Gastroesophageal sphincter (tissue), 3 donors: ENCODE results near the gene ADD1.

Source experiments
- EP300 ChIP-seq: sonication (generic); formaldehyde crosslinking; IDR thresholded peaks from one replicate; pipeline ENCODE4 v1.6.1; 2017; ENCODE audit warnings: antibody characterized with exemption, mild to moderate bottlenecking
- POLR2A ChIP-seq, 2 donors: fragments of 450-650 bp; IDR thresholded peaks; one replicate each; pipeline ENCODE4 v1.6.1; 2017; ENCODE audit warnings: antibody characterized with exemption in 2 of 2, mild to moderate bottlenecking in 2 of 2, moderate library complexity in 1 of 2
- POLR2AphosphoS5 ChIP-seq: sonication (generic); formaldehyde crosslinking; IDR thresholded peaks from one replicate; pipeline ENCODE4 v1.6.1; 2017; ENCODE audit warnings: antibody characterized with exemption
- TF ChIP-seq, protein P1 (sequence below), 4 experiments: fragments of 200-600 bp in 2 of 4; fragments of 450-650 bp in 2 of 4; sonication (generic) in 1 of 4; IDR thresholded peaks; one replicate each; pipeline ENCODE4 v1.5.1; 2017 to 2019; ENCODE audit warnings: antibody characterized with exemption in 4 of 4, mild to moderate bottlenecking in 2 of 4, moderate library complexity in 2 of 4

DNA sequence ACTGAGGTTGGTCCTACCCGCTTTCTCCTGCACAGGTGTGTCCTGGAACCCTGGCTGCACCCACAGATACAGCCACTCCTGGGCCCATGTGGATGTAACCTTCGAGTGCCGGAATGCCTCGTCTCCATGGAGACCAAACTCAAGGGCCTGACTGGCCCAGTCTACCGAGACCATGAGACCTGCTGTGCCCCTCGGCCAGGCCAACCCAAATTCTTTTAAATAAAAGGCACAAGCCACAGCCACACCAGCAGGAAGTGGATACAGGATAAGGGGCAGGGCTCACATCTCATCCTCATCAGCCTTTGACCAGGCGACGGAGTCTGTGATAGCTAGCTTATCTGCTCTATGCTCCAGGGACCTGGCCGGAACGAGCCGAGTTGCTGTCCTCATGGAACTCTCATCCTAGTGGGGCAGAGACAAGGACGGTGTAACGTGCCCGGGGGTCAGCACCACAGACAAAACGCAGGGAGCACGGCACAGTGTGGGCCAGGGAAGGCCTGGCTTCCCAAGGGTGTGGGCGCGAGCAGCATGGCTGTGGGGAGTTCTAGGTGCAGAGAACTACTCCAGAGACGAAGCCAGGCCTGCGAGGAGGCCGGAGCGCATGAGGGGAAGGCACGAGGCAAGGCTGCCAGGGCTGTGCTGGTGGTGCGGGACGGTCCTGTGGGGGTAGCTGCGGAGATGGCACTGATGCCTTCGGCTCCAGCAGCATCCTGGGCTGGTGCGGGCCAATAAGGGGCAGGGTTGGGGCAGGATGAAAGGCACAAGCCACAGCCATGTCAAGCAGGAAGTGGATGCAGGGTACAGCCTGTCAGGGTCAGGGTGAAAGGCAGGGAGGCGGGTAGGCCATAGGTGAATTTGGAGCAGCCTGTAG, 96.9 kb downstream of the ADD1 start:
- TF ChIP-seq, protein P1, sequence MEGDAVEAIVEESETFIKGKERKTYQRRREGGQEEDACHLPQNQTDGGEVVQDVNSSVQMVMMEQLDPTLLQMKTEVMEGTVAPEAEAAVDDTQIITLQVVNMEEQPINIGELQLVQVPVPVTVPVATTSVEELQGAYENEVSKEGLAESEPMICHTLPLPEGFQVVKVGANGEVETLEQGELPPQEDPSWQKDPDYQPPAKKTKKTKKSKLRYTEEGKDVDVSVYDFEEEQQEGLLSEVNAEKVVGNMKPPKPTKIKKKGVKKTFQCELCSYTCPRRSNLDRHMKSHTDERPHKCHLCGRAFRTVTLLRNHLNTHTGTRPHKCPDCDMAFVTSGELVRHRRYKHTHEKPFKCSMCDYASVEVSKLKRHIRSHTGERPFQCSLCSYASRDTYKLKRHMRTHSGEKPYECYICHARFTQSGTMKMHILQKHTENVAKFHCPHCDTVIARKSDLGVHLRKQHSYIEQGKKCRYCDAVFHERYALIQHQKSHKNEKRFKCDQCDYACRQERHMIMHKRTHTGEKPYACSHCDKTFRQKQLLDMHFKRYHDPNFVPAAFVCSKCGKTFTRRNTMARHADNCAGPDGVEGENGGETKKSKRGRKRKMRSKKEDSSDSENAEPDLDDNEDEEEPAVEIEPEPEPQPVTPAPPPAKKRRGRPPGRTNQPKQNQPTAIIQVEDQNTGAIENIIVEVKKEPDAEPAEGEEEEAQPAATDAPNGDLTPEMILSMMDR (IDR thresholded peaks at IDR 0.05): no peak
- TF ChIP-seq POLR2A (IDR thresholded peaks at IDR 0.05) (no peak), POLR2AphosphoS5 (no peak), EP300 (no peak)
